Sciatic nerve (tissue), 2 donors: ENCODE results near the gene SH3PXD2B. TPM values are rescaled to one million over a fixed set of nuclear protein-coding genes. Genes with fewer than 3 reads are reported as not detected.
A peak's percentile ranks its signal among the peaks of the same experiment; 100 is the strongest.

Source experiments
- ATAC-seq: fragments of 200-7000 bp; cut with Tn5 transposase; one replicate; pipeline ENCODE4 v1.9.1; 2020; ENCODE audit warnings: mild to moderate bottlenecking, moderate library complexity
- DNase-seq: peaks from one replicate; pipeline ENCODE4 v3.0.0-alpha.2; 2020; ENCODE audit warnings: low spot score
- intact Hi-C: fragments of 100-400 bp; cut with DNase I; formaldehyde crosslinking; loops from one replicate; pipeline ENCODE4 v1.14.2; 2022
- total RNA-seq: library from RNA; stranded (reverse); fragmentation: NEBNext Ultra II Directional; extraction: Animal tissue kit (Norgen Biotek cat#: 25700); gene quantifications from one replicate; pipeline ENCODE4 v1.2.1, GENCODE V29; 2021
- donor health status: DM: no; HTN: no; CAD: no.
- donor health status: DM: no; HTN: no; CAD: no.

The SH3PXD2B gene
- total RNA-seq, result 39.5 TPM

- peak; percentile 20 for ATAC-seq
- DNase-seq, result peak; percentile 86
- intact Hi-C loops, result no loop called here
These were observed at the start of gene SH3PXD2B for GRCh38 chr5:172454358-172455086. Gene SH3PXD2B, minus strand, starts transcription at chr5:172454525. Its CDS starts 173 bp downstream, at chr5:172454352.

- intact Hi-C loops, result no loop called here
- peak; percentile 43 for DNase-seq
These were observed 48.6 kb upstream of the SH3PXD2B start for GRCh38 chr5:172502969-172503368.

GRCh38 chr5:172502410-172502809 lies 48.1 kb upstream of the SH3PXD2B start:
- ATAC-seq (no peak), DNase-seq (peak; percentile 23)
- intact Hi-C loops, result no loop called here

More at GRCh38 chr5:172502969-172503368, 48.6 kb upstream of the SH3PXD2B start:
- no peak for ATAC-seq

GRCh38 chr5:172501708-172502320 lies 47.5 kb upstream of the SH3PXD2B start:
- intact Hi-C loops, result no loop called here
- ATAC-seq, result no peak
- peak; percentile 42 for DNase-seq

GRCh38 chr5:172499287-172499686 lies 45.0 kb upstream of the SH3PXD2B start:
- intact Hi-C loops, result loop anchor here (5.0 kb wide), 1 partner anchor 1757 kb away; no protein-coding TSS in a partner anchor
- ATAC-seq (no peak), DNase-seq (peak; percentile 2)

- DNase-seq, result peak; percentile 31
- no peak for ATAC-seq
These were observed 44.3 kb upstream of the SH3PXD2B start for GRCh38 chr5:172498431-172499129.

GRCh38 chr5:172497591-172498255 lies 43.4 kb upstream of the SH3PXD2B start:
- intact Hi-C loops, result loop anchor here (5.0 kb wide), 1 partner anchor 1755 kb away; no protein-coding TSS in a partner anchor
- DNase-seq (peak; percentile 36), ATAC-seq (no peak)

More at GRCh38 chr5:172498431-172499129, 44.3 kb upstream of the SH3PXD2B start:
- intact Hi-C loops, result loop anchor here (5.0 kb wide), 1 partner anchor 1756 kb away; no protein-coding TSS in a partner anchor

GRCh38 chr5:172496671-172497371 lies 42.5 kb upstream of the SH3PXD2B start:
- ATAC-seq (peak; percentile 57), DNase-seq (peak; percentile 56)
- intact Hi-C loops, result loop anchor here (5.0 kb wide), 1 partner anchor 1755 kb away; no protein-coding TSS in a partner anchor

- DNase-seq (peak; percentile 35), ATAC-seq (no peak)
- intact Hi-C loops, result loop anchor here (5.0 kb wide), 1 partner anchor 1753 kb away; no protein-coding TSS in a partner anchor
These were observed 40.5 kb upstream of the SH3PXD2B start for GRCh38 chr5:172494630-172495505.

- peak; percentile 23 for DNase-seq
- intact Hi-C loops, result no loop called here
- no peak for ATAC-seq
These were observed 39.6 kb upstream of the SH3PXD2B start for GRCh38 chr5:172493906-172494305.

- DNase-seq, result peak; percentile 26
- ATAC-seq, result no peak
- intact Hi-C loops, result no loop called here
These were observed 39.1 kb upstream of the SH3PXD2B start for GRCh38 chr5:172493461-172493860.

GRCh38 chr5:172493002-172493401 lies 38.7 kb upstream of the SH3PXD2B start:
- peak; percentile 30 for DNase-seq
- no peak for ATAC-seq

GRCh38 chr5:172492097-172492840 lies 37.9 kb upstream of the SH3PXD2B start:
- intact Hi-C loops, result no loop called here
- ATAC-seq, result no peak

More at GRCh38 chr5:172493002-172493401, 38.7 kb upstream of the SH3PXD2B start:
- intact Hi-C loops, result no loop called here

GRCh38 chr5:172491481-172491880 lies 37.2 kb upstream of the SH3PXD2B start:
- intact Hi-C loops, result no loop called here
- ATAC-seq (no peak), DNase-seq (peak; percentile 26)

More at GRCh38 chr5:172492097-172492840, 37.9 kb upstream of the SH3PXD2B start:
- DNase-seq, result peak; percentile 32

- intact Hi-C loops, result no loop called here
- DNase-seq (peak; percentile 37), ATAC-seq (no peak)
These were observed 36.5 kb upstream of the SH3PXD2B start for GRCh38 chr5:172490514-172491461.

- no peak for ATAC-seq
- intact Hi-C loops, result no loop called here
- peak; percentile 49 for DNase-seq
These were observed 33.9 kb upstream of the SH3PXD2B start for GRCh38 chr5:172488221-172488620.
